ENCODE measurements around the gene PRR33. TPM values are rescaled to one million over a fixed set of nuclear protein-coding genes. Genes with fewer than 3 reads are reported as not detected.
A peak's percentile ranks its signal among the peaks of the same experiment; 100 is the strongest.

Gene PRR33
- total RNA-seq, 2 experiments from 2014 or later: not detected

DNA sequence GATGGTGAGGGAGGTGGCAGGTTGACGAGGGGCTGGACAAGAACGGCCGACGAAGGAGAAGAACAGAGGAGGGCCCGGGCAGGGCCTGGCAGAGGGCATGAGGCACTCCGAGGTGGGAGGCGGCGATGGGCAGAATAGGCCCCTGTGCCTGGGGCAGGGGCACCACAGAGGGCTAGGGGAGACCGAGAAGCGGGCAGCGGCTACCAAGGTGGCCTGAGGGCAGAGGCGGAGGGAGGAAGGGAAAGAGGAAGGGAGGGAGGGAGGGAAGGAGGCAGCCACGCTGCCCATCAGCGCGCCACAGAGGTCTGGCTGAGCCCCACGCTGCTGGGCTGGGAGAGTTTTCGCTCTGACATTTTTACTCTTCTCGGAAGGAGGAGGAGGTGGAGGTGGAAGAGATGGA lies 27.5 kb downstream of the PRR33 start:
- Histone ChIP-seq H3K36me3 (ENCODE audit: insufficient read depth, low read length) (peaks cover 25% of the 10 kb centered on the region), H3K27me3 (ENCODE audit: control insufficient read depth in 1 of 2, insufficient read depth in 2 of 2, low read length in 2 of 2) (no peaks in the 10 kb centered on the region), H3K4me1 (ENCODE audit: insufficient read depth, low read length) (peaks cover 79% of the 10 kb centered on the region), H3K4me3 (ENCODE audit: low read length) (no peak overlapping the region), H3K9me3 (ENCODE audit: control insufficient read depth in 1 of 2, insufficient read depth in 1 of 2, low read length in 2 of 2) (no peaks in the 10 kb centered on the region), H3K27ac (ENCODE audit: low read depth in 1 of 2, low read length in 2 of 2) (no peak overlapping the region)
- H3K27ac Mint-ChIP-seq: peak overlapping the region; percentile 58
- no peaks in the 10 kb centered on the region for H3K9me3 Mint-ChIP-seq
- no peak for DNase-seq
- H3K4me3 Mint-ChIP-seq: no peak overlapping the region
- H3K4me1 Mint-ChIP-seq (ENCODE audit: low read depth): peaks cover 34% of the 10 kb centered on the region
- peaks cover 9% of the 10 kb centered on the region for H3K36me3 Mint-ChIP-seq (ENCODE audit: low read depth)
- intact Hi-C loops (cut with DNase I, micrococcal nuclease): no loop called here
- TF ChIP-seq, protein P1, sequence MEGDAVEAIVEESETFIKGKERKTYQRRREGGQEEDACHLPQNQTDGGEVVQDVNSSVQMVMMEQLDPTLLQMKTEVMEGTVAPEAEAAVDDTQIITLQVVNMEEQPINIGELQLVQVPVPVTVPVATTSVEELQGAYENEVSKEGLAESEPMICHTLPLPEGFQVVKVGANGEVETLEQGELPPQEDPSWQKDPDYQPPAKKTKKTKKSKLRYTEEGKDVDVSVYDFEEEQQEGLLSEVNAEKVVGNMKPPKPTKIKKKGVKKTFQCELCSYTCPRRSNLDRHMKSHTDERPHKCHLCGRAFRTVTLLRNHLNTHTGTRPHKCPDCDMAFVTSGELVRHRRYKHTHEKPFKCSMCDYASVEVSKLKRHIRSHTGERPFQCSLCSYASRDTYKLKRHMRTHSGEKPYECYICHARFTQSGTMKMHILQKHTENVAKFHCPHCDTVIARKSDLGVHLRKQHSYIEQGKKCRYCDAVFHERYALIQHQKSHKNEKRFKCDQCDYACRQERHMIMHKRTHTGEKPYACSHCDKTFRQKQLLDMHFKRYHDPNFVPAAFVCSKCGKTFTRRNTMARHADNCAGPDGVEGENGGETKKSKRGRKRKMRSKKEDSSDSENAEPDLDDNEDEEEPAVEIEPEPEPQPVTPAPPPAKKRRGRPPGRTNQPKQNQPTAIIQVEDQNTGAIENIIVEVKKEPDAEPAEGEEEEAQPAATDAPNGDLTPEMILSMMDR (IDR thresholded peaks at IDR 0.05): no peak
- POLR2A ChIA-PET: no interaction called here
- no peaks in the 10 kb centered on the region for H3K27me3 Mint-ChIP-seq
- CTCF ChIA-PET: no interaction called here
- ATAC-seq (ENCODE audit: poor library complexity): no peak

DNA sequence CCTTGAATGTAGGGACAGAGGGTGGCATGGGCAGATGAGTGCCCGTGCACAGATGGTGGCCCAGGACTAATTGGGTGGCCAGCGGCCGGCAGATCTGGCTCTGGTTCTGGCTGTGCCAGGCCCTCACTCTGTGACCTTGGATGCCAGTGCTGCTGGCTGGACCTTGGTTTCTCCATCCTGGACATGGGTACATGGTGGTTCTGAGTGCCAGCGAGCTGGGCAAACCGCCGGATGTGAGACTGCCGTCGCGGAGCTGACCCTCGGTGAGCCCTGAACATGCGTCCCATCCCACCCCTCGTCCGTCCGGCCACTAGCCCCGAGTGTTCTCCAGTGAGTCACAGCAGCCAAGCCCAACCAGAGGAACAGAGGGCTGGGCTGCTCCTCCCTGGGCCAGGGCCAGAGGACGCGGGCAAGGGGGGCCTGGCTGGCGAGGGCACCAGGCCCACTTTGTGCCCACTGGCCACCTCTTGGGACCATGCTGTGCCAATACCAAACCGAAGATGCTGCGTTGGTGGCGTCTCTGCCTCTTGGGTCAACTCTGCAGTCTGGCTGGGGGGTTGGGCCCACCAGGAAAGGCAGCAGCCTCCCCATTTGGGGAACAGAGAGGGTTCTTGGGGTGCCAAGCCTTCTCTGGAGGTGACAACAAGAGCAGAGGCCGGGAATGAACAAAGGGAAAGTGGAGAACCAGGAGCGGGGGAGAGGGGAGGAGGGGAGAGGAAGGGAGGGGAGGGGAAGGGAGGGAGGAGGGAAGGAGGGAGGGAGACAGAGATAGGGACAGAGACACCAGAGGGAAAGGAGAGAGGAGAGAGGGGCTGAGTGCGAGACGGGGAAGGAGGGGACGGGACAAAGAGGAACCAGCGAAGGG lies 28.1 kb downstream of the PRR33 start:
- Mint-ChIP-seq H3K9me3 (no peaks in the 10 kb centered on the region), H3K4me1 (ENCODE audit: low read depth) (peaks cover 29% of the 10 kb centered on the region), H3K27me3 (no peaks in the 10 kb centered on the region), H3K36me3 (ENCODE audit: low read depth) (peaks cover 9% of the 10 kb centered on the region), H3K27ac (peak overlapping the region; percentile 58), H3K4me3 (no peak overlapping the region)
- H3K36me3 ChIP-seq (ENCODE audit: insufficient read depth, low read length): peaks cover 28% of the 10 kb centered on the region
- no peak overlapping the region for H3K27ac ChIP-seq (ENCODE audit: low read depth in 1 of 2, low read length in 2 of 2)
- peaks cover 79% of the 10 kb centered on the region for H3K4me1 ChIP-seq (ENCODE audit: insufficient read depth, low read length)
- no peaks in the 10 kb centered on the region for H3K27me3 ChIP-seq (ENCODE audit: control insufficient read depth in 1 of 2, insufficient read depth in 2 of 2, low read length in 2 of 2)
- H3K4me3 ChIP-seq (ENCODE audit: low read length): no peak overlapping the region
- no peaks in the 10 kb centered on the region for H3K9me3 ChIP-seq (ENCODE audit: control insufficient read depth in 1 of 2, insufficient read depth in 1 of 2, low read length in 2 of 2)
- intact Hi-C loops (cut with DNase I, micrococcal nuclease): no loop called here
- peak in 2 of 14 experiments; percentile 56 to 64 for DNase-seq
- ChIA-PET POLR2A (no interaction called here), CTCF (no interaction called here)
- no peak for ATAC-seq (ENCODE audit: poor library complexity)
- TF ChIP-seq, protein P1 (IDR thresholded peaks at IDR 0.05): no peak

DNA sequence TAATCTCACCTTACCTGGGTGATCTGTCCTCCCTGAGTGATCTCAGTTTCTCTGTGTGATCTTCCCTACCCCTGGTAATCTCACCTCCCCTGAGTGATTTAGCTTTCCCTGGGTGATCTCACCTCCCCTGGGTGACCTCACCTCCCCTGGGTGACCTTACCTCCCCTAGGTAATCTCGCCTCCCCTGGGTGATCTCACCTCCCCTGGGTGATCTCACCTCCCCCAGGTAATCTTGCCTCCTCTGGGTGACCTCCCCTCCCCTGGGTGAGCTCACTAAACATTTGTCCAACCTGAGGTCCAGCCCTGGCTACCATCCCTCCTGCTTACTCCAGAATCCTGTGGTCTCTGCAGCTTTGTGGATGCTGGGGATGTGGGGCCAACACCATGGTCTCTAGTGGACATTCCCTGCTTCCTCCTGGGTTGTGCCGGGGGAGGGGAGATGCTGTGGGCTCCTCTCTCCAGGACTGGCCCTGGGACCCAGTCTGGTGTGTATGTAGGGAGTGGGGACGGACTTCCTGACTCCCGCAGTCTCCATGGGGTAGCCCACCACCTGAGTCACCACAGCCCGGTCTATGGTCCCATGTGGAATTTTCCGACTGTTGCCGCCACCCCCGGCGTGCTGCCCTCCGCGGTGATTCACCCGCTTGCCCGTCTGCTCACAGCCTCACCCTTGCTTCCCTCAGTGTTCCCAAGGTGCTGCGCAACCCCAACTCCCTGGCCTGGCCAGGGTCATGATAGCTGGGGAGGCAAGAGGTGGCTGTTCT lies 28.9 kb downstream of the PRR33 start:
- TF ChIP-seq, protein P1 (IDR thresholded peaks at IDR 0.05): no peak
- no peak for DNase-seq
- Mint-ChIP-seq H3K27me3 (no peaks in the 10 kb centered on the region), H3K9me3 (no peaks in the 10 kb centered on the region), H3K4me1 (ENCODE audit: low read depth) (peaks cover 24% of the 10 kb centered on the region), H3K27ac (no peak overlapping the region), H3K4me3 (no peak overlapping the region), H3K36me3 (ENCODE audit: low read depth) (peaks cover 6% of the 10 kb centered on the region)
- no peaks in the 10 kb centered on the region for H3K27me3 ChIP-seq (ENCODE audit: control insufficient read depth in 1 of 2, insufficient read depth in 2 of 2, low read length in 2 of 2)
- H3K27ac ChIP-seq (ENCODE audit: low read depth in 1 of 2, low read length in 2 of 2): no peak overlapping the region
- no peak for ATAC-seq (ENCODE audit: poor library complexity)
- peaks cover 28% of the 10 kb centered on the region for H3K36me3 ChIP-seq (ENCODE audit: insufficient read depth, low read length)
- intact Hi-C loops (cut with DNase I, micrococcal nuclease): no loop called here
- CTCF ChIA-PET: no interaction called here
- no peaks in the 10 kb centered on the region for H3K9me3 ChIP-seq (ENCODE audit: control insufficient read depth in 1 of 2, insufficient read depth in 1 of 2, low read length in 2 of 2)
- H3K4me3 ChIP-seq (ENCODE audit: low read length): no peak overlapping the region
- POLR2A ChIA-PET: interaction anchor here (1.0 to 1.3 kb wide), 2 partner anchors 10 to 12 kb away, joined by 4 read pairs; partner anchors contain the start of gene LSP1
- H3K4me1 ChIP-seq (ENCODE audit: insufficient read depth, low read length): peaks cover 79% of the 10 kb centered on the region

Measured in CD4-positive, alpha-beta T cell (primary cell).